OCI-LY7 (cell line): Measurements from ENCODE around the gene CD52.

Source experiments
- EZH2phosphoT487 ChIP-seq: fragments of 200-600 bp; sonication (generic); IDR thresholded peaks from 2 replicates; pipeline ENCODE4 v1.6.1; 2018; ENCODE audit warnings: low read depth, borderline replicate concordance, mild to moderate bottlenecking, mixed run types, antibody characterized with exemption, low read length, moderate library complexity, mixed read lengths
- TF ChIP-seq, protein P1 (sequence below): fragments of 200-600 bp; sonication (generic); conservative IDR thresholded peaks from 2 replicates; pipeline ENCODE4 v1.5.1; 2014; ENCODE audit warnings: mild to moderate bottlenecking, antibody characterized with exemption, low read length, moderate library complexity, mixed read lengths

- TF ChIP-seq, protein P1, sequence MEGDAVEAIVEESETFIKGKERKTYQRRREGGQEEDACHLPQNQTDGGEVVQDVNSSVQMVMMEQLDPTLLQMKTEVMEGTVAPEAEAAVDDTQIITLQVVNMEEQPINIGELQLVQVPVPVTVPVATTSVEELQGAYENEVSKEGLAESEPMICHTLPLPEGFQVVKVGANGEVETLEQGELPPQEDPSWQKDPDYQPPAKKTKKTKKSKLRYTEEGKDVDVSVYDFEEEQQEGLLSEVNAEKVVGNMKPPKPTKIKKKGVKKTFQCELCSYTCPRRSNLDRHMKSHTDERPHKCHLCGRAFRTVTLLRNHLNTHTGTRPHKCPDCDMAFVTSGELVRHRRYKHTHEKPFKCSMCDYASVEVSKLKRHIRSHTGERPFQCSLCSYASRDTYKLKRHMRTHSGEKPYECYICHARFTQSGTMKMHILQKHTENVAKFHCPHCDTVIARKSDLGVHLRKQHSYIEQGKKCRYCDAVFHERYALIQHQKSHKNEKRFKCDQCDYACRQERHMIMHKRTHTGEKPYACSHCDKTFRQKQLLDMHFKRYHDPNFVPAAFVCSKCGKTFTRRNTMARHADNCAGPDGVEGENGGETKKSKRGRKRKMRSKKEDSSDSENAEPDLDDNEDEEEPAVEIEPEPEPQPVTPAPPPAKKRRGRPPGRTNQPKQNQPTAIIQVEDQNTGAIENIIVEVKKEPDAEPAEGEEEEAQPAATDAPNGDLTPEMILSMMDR: no peak
- no peak for TF ChIP-seq EZH2phosphoT487
These were observed 27.5 kb upstream of the CD52 start for GRCh38 chr1:26290122-26290881.
